Kidney glomerular epithelial cell (primary cell): ENCODE results near the gene ICAM1.
A peak's percentile ranks its signal among the peaks of the same experiment; 100 is the strongest.

Source experiments
- DNase-seq: peaks from one replicate; lab custom pipeline; 2025; lab: John Stamatoyannopoulos, UW

The ICAM1 gene

GRCh38 chr19:10321874-10322835, 51.2 kb downstream of the ICAM1 start:
- DNase-seq, result no peak

GRCh38 chr19:10325732-10326131, 54.8 kb downstream of the ICAM1 start:
- no peak for DNase-seq

GRCh38 chr19:10327793-10328192, 56.9 kb downstream of the ICAM1 start:
- DNase-seq, result no peak

DNA sequence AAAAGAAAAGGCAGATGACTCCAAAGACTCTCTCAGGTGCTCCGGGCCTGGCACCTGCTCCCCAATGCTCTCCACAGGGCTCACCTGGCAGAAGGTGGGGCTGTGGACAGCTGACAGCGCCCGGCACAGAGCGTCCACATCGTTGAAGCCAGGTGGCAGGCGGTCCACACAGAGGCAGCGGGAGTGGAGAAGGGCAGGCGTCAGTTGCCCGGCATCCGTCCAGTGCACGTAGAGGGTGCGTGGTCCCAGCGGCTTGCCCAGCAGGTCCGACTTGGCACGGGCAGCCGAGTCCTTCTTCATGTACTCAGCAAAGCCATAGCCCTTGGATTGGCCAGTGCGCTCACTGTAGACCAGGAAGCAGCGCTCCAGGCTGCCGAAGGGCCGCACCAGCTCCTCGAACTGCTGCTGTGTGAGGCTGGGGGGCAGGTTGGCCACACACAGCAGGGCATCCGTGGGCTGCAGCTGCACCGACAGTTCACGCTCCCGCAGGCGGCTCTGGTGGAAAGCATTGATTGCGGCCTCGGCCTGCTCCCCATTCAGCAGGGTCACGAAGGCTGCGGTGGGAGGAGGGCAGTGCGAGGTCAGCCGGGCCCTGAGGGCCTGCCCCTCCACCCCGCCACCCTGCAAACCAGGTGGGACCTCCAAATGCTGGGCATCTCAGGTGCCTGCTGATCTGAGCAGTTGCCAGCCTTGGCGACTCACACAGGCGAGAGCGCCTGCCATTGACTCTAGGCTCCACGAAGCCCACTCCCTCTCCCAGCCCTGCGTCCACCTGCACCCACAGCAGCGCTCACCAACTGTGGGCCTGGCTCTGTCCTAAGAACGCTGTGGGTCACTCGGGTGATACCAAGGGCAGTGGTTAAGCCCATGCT, 57.9 kb downstream of the ICAM1 start:
- DNase-seq, result no peak

DNA sequence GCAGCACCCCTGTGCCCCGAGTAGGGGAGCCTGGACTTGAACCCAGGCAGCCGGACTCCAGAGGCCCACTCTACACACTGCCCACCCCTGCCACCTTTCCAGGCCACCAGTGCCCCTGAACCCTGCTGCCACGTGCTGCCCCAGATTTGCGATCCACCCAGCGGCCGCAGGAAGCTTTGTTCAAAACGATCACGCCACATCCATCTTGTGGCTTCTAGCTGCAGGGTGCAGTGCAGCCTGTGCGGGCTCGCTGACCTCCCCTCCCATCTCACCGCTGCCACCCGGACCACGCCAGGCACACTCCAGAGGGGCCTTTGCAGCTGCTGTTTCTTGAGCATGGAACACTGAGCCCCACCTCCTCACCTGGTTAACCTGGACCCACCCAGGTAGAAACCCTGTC, 58.6 kb downstream of the ICAM1 start:
- DNase-seq, result no peak

- DNase-seq, result no peak
Observed at GRCh38 chr19:10332158-10332964, 61.4 kb downstream of the ICAM1 start.

DNA sequence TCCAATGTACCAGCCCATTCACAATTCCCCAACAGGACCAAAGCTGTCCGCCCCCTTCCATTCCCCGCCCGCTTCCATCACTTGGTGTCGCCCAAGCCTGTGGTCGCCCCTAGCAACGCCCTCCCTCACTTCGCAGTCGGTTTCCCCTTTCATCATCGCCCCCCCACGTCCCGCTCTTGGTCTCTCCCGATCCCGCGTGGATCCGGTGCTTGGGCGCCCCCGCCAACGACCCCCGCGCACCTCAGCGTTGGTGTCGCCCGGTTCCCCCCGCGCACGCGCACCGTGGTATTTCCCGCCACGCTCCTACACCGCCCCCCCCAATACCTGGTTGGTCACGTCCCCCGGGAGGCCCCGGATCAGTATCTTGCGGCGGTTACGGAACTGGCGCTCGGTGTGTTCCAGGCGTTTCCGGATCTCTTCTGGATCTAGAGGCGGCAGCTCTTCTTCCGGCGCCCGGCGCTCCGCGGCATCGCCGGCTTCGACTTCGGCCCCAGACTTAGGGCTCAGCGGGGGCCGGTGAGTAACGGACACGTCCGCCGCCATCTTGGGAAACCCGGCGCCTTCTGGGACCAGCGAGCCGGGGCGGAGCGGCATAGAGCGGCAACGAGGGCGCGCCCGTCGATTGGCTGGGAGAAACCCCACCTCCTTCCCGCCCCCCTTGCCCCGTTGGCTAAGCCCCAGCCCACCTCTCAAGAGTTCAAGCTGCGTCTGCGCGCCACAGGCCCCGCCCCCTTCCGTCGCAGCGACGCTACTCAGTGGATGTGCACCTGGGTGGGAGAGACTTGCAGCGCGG, 62.2 kb downstream of the ICAM1 start, which contains the start of gene RAVER1:
TSS of gene RAVER1 (minus strand) at position 565 of the 793 bp plus-strand sequence. CDS start at position 543, 22 bp downstream.
- DNase-seq, result peak; percentile 93

- DNase-seq, result no peak
Observed at GRCh38 chr19:10333758-10334587, 63.1 kb downstream of the ICAM1 start.

- peak; percentile 90 for DNase-seq
Observed at GRCh38 chr19:10334588-10335351, 63.9 kb downstream of the ICAM1 start.

DNA sequence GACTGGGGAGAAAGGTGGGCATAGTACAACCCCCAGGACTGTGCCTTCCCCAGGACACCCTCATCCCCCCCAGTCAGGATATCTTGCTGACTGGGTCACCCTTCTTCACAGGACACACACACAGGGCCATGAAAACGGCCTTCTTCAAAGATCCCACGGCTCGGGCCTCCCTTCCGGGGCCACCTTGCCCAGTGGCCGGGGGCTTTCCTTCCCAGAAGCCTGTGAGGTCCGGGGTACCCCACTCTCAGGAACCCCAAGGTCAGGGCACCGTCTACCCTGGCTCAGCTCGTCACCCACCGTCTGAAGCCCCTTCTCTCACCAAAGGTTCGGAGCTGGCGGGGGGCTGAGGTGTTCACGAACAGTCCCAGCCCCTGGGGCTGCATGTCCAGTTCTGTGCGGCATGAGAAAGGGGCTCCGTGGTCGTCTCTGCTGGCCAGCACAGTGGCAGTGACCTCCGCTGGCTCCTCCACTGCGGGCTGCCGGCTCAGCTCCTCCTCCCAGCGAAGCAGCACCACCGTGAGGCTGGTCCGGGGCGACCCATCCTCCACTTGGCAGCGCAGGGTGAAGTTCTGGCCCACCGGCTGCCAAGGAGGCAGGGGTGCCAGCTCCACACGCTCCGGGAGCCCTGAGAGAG, 64.5 kb downstream of the ICAM1 start:
- no peak for DNase-seq
